ENCODE results near the gene RHBDL3.

- TF ChIP-seq CTCF (conservative IDR thresholded peaks at IDR 0.05): no peak
- TF ChIP-seq EZH2 (IDR thresholded peaks at IDR 0.05; ENCODE audit: low read depth): no peak
Measured at GRCh38 chr17:32349503-32349853, 83.8 kb downstream of the RHBDL3 start.

All from PC-9 (cell line).